GM19025 (cell line): ENCODE data around the gene LONP1.
"Not testable (repeated sequence)": the region's sequence is repeated elsewhere in the genome, so short reads cannot be mapped to it uniquely, and the experiment has no call there.

Experiments used
- ATAC-seq: cut with Tn5 transposase; IDR thresholded peaks from one replicate; pipeline ENCODE4 v1.9.1; 2021; ENCODE audit warnings: mild to moderate bottlenecking, low read depth, moderate library complexity; ENCODE audit not compliant: unreplicated experiment

Gene LONP1, protein sequence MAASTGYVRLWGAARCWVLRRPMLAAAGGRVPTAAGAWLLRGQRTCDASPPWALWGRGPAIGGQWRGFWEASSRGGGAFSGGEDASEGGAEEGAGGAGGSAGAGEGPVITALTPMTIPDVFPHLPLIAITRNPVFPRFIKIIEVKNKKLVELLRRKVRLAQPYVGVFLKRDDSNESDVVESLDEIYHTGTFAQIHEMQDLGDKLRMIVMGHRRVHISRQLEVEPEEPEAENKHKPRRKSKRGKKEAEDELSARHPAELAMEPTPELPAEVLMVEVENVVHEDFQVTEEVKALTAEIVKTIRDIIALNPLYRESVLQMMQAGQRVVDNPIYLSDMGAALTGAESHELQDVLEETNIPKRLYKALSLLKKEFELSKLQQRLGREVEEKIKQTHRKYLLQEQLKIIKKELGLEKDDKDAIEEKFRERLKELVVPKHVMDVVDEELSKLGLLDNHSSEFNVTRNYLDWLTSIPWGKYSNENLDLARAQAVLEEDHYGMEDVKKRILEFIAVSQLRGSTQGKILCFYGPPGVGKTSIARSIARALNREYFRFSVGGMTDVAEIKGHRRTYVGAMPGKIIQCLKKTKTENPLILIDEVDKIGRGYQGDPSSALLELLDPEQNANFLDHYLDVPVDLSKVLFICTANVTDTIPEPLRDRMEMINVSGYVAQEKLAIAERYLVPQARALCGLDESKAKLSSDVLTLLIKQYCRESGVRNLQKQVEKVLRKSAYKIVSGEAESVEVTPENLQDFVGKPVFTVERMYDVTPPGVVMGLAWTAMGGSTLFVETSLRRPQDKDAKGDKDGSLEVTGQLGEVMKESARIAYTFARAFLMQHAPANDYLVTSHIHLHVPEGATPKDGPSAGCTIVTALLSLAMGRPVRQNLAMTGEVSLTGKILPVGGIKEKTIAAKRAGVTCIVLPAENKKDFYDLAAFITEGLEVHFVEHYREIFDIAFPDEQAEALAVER

DNA sequence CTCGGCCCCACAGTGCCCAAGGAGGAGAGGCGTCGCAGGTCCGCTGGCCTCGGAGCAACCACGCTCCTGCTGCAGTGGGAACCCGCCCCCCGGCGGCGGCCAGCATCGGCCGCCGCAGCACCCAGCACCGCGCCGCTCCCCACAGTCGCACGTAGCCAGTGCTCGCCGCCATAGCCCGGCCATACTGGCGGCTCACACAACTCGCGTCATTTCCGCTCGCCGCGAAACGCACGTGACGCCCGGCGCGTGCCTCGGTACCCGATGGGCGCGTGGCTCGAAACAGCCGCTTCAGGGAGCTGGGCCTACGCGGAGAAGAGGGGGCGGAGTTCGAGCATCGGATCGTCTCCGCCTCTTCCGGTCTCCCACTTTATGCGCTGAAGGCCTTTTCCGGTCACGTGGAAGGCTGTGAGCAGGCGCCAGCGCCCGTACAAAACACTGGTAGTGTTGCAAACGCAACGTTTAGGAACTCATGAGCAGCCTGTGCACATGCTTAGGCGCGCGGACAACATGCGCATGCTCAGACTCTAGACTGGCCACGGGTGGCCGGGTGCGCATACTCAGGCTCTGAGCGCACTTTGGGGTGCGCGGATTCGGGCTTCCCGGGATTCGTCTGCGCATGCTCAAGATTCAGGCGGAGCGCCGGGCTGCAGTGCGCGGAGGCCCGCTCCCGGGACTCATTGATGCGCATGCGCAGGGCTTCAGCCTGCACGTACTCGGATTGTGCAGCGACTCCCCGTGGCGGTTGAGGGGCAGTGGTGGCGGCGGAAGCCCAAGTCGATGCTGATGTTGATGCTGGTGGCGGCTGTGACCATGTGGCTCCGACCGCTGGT, at the start of gene LONP1, which contains the start of gene CATSPERD:
TSS of gene LONP1 (minus strand) at position 186 of the 830 bp plus-strand sequence. CDS start at position 172, 14 bp downstream.
TSS of gene CATSPERD (plus strand) at position 677 of the 830 bp plus-strand sequence. CDS start at position 778, 101 bp downstream.
- ATAC-seq, result peak; percentile 87

DNA sequence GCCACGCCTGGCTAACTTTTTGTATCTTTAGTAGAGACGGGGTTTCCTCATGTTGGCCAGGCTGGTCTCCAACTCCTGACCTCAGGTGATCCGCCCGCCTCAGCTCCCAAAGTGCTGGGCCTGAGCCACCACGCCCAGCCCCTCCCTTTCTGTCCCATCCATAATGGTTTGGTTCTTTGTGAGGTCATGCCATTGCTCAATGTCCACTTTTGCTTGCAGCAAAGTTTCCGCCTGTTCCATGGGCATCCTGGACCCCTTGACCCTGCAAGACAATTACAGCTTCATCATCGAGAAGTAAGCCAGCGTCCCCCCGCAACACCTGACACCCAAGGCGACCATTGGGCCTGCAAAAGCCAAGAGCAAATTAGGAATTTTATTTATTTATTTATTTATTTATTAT, 48.0 kb upstream of the LONP1 start:
- no peak for ATAC-seq

DNA sequence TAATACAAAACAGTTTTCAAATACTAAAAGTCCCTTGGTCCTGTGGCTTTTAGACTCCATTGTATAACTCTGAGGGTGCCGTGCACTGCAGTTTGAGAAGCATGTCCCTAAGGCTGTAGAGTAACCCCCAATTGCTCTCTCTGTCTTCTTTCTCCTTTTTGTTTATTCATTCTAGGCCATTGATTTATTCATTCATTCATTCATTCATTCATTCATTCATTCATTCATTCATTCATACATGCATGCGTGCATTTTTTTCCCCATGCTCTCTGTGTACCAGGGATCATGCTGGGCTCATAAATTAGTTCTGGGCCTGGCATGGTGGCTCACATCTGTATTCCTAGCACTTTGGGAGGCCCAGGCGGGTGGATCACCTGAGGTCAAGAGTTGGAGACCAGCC, 45.3 kb upstream of the LONP1 start:
- no peak for ATAC-seq

DNA sequence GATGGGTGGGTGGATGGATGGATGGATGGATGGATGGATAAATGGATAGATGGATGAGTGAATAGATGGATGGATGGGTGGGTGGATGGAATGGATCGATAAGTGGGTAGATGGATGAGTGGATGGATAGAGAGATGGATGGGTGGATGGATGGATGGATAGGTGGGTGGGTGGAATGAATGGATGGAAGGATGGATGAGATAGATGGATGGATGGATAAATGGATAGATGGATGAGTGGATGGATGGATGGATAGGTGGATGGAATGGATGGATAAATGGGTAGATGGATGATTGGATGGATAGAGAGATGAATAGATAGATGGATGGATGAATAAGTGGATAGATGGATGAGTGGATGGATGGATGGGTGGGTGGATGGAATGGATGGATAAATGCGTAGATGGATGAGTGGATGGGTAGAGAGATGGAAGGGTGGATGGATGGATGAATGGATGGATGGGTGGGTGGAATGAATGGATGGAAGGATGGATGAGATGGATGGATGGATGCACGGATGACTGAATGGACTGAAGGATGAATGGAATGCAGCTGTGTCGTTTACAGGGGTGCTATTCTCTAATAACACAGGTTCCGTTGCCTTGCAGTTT, 42.8 kb upstream of the LONP1 start:
- no peak for ATAC-seq

DNA sequence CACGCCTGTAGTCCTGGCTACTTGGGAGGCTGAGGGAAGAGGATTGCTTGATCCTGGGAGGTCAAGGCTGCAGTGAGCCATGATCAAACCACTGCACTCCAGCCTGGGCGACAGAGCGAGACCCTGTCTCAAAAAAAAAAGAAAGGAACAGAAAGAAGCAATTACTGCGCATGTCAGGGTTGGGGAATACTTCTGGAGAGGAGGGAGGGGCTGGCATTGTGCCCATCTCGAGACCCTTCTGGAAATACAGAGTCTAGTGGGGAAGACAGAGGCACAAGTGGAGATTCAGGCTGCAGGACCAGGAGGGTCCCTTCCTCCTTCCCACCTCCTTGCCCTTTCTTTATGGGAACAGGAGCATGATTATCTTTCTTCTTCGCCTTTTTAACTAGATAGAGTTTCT, 33.8 kb upstream of the LONP1 start:
- ATAC-seq, result no peak

DNA sequence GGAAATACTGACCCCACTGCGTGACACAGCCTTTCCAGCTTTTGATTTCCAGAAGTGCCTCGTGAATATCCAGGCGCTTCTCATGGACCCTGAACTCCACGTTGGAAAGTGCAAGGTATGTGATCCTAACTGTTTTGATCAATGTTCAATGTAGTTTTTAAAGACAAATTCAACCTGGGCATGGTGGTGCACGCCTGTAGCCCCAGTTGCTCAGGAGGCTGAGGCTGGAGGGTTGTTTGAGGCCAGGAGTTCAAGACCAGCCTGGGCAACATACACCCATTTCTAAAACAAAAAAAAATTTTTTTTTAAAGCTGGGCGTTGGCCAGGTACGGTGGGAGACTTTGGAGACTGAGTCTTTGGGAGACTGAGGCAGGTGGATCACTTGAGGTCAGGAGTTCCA, 31.8 kb upstream of the LONP1 start:
- ATAC-seq, result no peak

DNA sequence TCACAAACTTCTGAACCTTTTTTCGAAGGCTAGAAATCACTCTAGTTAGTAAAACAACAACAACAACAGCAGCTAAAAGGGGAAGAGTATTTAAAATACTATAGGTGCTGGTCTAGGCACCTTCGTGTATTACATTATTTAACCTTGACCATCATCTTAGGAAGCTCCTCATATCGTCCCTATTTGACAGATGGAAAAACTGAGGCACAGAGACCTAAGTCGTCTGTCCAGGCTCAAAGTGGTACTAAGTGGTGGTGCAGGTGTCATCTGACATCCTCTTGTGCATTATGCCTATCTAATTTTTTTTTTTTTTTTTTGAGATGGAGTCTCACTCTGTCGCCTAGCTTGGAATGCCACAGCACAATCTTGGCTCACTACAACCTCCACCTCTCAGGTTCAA, 29.6 kb upstream of the LONP1 start:
- ATAC-seq, result no peak

DNA sequence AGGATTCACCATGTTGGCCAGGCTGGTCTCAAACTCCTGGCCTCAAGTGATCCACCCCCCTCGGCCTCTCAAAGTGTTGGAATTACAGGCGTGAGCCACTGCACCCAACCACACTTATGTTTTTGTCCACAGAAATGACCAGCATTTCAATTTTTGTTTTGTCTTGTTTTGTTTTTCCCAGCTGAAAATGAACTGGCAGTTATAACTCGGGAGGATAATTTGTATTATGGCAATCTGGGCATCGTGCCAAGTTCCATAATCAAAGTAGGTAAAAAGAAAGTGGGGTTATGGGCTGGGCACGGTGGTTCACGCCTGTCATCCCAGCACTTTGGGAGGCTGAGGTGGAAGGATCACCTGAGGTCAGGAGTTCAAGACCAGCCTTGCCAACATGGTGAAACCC, 29.0 kb upstream of the LONP1 start:
- not testable (repeated sequence) for ATAC-seq

DNA sequence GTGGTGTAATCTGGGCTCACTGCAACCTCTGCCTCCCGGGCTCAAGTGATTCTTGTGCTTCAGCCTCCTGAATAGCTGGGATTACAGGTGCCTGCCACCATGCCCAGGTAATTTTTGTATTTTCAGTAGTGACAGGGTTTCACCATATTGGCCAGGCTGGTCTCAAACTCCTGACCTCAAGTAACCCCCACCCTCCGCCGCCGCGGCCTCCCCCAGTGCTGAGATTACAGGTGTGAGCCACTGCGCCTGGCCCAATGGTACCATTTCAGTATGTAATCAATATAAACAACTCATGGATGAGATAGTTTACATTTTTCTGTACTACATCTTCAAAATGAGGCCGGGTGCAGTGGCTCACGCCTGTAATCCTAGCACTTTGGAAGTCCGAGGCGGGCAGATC, 25.1 kb upstream of the LONP1 start:
- not testable (repeated sequence) for ATAC-seq

DNA sequence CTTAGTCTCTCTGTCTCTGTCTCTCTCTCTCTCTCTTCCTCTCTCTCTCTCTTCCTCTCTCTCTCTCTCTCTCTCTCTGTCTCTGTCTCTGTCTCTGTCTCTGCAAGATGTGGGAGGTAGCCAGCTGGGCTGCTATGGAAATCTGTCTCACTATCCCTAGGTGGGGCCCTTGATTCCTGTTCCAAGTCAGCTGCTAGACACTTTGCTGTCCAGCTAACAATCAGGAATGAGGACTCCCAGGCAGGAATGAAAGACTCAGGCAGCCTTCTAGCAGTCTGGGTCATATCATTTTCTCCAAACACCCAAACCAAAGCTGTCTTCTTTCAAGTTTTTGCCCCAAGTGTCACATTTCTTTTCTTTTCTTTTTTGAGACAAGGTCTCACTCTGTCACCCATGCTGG, 23.7 kb upstream of the LONP1 start:
- no peak for ATAC-seq

DNA sequence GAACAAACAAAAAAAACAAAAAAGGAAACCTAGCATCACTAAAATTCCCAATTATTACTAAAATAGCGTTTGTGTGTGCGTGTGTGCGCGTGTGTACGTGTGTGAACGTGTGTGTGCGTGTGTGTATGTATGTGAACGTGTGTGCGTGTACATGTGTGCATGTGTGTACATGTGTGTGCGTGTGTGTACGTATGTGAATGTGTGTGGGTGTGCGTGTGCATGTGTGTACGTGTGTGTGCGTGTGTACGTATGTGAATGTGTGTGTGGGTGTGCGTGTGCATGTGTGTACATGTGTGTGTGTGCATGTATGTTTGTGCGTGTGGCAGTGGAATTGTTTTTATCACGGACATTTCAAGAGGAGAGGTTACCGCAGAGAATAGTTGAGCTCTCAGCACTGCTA, 22.1 kb upstream of the LONP1 start:
- no peak for ATAC-seq

DNA sequence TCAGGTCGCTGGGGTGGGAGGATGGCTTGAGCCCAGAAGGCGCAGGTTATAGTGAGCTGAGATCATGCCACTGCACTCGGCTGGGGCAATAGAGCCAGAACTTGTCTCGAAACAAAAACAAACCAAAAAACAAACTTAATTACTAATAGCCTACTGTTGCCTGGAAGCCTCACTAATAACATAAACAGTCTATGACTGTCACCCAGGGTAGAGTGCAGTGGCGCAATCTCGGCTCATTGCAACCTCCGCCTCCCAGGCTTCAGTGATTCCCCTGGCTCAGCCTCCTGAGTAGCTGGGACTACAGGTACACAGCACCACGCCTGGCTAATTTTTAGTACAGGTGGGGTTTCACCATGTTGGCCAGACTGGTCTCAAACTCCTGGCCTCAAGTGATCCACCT, 18.5 kb upstream of the LONP1 start:
- ATAC-seq, result no peak

DNA sequence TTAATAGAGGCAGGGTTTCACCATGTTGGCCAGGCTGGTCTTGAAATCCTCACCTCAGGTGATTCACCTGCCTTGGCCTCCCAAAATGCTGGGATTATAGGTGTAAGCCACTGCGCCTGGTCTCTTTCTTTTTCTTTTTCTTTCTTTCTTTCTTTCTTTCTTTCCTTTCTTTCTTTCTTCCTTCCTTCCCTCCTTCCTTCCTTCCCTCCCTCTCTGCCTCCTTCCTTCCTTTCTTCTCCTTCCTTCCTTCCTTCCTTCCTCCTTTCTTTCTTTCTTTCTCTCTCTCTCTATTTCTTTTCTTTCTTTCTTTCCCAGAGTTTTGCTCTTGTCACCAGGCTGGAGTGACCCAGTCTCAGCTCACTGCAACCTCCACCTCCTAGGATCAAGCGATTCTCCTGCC, 13.2 kb upstream of the LONP1 start:
- not testable (repeated sequence) for ATAC-seq

DNA sequence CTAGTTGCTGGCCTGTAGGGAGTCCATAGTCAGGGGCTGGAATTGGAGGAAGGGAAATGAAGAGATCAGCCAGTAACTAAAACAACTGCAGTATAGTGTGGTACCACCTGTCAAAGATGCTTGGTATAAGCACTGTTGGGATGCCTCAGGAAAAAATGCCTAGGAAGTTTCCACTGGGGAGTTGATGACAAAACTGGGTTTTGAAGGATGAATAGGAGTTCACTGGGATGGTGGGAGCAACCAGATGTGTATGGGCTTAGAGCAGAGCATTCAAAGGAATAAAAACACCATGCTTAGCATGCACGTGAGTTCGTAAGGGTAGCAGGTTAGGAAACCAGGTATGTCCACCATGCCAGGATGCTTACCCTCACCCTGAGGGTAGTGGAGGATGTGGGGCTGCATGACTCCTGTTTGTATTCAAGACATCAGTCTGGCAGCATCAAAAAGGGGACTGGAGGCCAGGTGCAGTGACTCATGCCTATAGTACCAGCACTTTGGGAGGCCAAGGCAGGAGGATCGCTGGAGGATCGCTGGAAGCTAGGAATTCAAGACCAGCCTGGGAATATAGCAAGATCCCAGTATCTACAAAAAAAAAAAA, 7.6 kb upstream of the LONP1 start:
- no peak for ATAC-seq

DNA sequence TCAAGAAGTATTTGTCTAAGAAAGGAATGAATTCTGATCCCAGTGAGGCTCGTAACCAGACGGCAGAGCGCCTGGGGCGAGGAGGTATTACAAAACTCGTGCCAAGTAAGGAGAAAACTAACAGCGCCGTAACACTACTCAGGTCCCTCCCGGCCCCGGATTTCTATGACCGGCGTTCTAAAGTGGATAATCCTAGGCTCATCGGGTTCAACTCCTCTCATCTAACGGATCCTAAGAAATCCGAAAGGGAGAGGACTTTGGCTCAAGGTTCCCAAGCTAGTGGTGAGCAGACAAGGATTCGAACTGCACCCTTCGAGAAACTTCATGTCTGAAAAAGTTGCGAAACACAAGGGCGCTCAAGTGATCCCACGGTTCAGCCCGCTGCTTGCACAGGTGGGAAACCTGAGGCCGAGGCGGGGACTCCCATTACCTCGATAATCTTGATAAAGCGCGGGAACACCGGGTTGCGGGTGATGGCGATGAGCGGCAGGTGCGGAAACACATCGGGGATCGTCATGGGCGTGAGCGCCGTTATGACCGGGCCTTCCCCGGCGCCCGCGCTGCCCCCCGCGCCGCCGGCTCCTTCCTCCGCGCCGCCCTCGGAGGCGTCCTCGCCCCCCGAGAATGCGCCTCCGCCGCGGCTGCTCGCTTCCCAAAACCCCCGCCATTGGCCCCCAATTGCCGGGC, 529 bp downstream of the LONP1 start:
- no peak for ATAC-seq

DNA sequence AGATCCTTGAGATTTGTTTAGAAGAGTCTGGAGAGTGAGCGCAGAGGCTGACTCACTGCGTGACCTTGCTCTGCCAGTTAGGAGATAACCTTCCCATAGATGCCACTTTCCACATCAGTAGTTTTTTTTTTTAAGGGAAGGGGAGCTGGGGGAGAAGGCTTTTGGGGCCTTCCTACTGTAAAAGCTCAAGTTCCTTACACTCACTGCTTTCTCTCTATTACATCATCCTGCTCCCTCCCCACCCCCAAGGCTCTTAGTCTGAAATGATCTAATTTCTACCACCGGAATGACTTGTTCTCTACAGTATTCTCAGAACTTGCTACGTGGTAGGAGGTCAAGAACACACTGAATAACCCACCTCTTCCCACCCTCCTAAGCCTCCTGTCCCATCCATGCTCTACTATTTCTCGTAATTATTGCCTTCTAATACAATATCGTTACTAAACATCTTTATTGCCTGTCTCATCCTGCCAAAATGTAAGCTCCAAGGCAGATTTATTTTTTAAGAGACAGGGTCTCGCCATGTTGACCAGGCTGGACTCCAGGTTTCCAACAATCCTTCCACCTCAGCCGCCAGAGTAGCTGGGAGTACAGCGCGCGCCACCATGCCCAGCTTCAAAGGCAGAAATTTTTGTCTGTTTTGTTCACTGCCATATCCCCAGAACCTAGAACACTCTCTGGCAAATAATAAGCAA, 1.2 kb downstream of the LONP1 start:
- no peak for ATAC-seq

DNA sequence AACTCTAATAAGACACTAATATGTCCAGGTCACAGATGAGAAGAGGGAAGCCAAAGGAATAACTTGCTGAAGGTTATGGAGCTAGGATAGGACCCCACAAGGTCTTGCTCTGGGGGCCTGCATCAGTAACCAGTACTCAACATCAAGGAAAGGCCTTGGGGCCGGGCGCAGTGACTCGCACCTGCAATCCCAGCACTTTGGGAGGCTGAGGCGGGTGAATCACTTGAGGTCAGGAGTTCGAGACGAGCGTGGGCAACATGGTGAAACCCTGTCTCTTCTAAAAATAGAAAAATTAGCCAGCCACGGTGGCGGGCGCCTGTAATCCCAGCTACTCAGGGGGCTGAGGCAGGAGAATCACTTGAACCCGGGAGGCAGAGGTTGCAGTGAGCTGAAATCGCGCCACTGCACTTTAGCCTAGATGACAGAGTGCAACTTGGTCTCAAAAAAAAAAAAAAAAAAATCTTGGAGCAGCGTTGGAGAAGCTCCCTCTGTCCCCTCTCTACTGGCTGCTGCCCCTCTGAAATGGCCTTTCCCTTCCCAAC, 1.8 kb downstream of the LONP1 start:
- no peak for ATAC-seq

DNA sequence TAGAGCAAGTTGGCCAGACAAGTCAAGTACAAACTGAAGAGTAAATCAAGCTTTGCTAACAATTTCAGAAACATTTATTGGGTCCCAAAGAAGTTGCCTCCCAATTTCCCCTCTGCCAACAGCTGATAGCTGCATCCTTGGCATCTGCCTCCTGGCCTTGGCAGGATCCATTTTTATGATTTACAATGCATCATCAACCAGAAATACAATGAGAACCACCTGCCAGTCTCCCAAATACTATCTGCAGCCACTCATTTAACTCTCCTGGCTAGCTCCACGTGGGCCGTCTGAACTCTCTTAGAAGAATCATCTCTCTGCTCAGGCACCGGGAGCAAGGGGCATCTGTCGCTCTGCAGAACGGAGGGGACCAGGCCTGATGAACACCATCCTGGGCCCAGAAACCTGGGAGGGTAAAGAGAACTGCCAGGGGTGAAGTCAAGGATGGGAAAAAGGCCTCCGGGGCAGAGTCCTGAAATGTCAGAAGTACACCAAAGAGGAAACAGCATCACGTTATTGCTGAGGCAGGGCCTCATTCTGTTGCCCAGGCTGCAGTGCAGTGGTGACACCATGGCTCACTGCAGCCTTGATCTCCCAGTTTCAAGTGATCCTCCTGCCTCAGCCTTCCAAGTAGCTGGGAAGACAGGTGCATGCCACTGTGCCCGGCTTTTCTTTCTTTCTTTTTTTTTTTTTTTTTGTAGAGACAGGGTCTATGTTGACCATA, 2.6 kb downstream of the LONP1 start:
- ATAC-seq, result no peak
